Measurements from ENCODE around the gene SIX3.

Gene SIX3

DNA sequence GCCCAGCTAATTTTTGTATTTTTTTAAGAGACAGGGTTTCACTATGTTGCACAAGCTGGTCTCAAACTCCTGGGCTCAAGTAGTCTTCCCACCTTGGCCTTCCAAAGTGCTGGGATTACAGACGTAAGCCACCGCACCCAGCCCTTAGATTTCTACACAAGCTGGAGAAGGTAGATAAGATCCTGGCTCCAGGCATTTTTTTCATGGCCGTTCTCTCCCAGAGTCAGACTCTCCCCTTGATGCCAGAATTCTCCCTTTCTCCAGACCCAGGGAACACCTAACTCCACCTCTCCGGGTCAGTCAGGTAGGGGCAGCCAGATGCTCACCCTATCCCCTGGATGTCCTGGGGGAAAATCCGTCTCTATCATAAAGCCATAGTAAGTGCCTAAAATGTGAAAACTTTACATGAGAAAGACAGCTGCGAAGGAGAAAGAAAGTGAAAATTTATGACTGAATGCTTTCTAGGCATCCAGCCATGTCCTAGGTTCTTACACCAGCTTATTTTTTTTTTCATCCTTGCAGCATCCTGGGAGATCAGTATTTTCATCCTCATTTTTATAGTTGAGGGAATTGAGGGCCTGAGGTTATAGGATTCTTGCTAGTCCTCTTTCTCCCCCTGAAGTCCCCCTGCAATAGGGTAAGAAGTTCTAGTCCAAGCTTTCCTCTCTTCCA lies 16.3 kb downstream of the SIX3 start:
- DNase-seq (ENCODE audit: low spot score): no peak

DNA sequence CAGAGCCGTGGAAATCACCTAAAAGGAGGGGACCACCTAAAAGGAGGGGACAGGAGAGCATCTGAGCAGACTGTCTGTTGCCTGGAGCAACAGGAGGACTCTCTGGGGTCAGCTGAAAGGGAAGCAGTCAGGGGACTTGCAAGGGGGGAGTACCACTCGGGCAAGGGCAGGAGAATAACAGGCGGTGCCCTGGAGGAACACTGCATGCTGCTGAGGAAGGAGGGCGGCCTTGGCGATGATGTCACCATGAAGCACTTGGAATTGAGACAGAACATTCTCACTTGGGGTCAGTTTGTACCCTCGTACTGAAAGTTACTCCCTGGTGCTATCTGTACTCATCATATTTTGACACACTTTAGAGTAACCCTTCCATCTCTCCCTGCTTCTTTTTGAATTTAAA lies 18.4 kb downstream of the SIX3 start:
- no peak for DNase-seq (ENCODE audit: low spot score)

DNA sequence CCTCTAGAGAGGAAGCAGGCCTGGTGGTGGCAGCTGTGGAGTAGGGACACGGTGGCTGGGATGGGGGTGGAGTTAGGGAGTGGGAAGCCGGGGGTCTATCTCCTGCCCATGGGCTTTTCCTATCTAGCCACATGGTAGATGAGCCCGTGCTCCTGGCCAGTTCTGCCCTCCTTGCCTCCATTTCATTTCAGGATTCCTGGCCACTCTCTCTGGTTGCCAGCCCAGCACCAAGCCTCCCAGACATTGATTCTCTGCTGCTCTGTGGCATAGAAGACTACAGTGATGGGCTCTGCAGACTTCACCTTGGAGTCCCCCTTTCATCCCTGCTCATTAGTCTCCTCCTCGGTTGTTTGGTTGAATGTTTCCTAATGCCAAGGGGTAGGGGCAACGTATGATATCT lies 19.4 kb downstream of the SIX3 start:
- DNase-seq (ENCODE audit: low spot score): no peak

DNA sequence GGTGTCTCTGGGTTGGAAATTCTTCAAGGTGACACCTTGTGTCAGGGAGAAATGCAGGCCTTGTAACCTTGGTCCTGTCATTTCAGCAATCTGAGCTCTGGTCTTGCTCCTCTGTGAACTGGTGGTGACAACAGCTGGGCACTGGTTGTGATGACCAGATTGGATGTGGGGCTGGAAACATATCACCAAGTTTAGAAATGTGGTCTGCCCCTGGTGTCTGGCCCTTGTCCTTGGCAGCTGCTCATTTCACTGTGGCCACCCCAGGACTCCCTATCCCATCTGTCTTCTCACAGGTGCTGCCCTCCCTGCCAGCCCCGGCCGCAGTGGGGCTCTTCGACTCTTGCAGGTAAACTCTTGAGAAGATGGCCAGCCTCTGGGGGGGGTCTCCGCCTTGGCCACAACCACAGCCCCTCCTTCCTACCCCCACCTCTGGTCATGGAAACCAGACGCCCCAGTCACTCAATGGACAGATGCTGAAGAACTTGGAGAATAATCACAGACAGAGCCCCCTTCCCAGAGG lies 20.7 kb downstream of the SIX3 start:
- no peak for DNase-seq (ENCODE audit: low spot score)

DNA sequence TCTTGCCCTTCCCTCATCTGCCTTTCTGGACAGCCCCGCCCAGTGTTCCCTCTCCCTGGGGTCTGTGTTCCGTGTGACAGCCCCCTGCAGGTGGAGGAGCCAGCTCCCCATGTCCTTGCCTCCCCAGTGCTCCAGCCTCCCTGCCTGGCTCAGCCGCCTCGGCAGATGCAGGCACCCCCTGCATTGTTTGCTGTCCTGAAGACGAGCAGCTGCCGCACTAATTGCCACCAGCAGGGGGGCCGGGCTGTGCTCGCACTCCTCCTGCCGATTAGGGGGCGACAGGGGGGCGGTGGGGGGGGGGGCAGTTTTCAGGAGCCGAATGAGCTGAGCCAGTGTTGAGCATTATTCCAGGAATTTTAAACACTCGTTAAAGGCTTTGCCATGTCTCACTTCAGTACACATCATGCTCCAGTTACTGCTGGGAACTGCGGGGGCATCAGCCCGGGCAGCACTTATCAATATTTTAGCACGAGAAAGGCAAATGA lies 23.3 kb downstream of the SIX3 start:
- DNase-seq (ENCODE audit: low spot score): no peak

DNA sequence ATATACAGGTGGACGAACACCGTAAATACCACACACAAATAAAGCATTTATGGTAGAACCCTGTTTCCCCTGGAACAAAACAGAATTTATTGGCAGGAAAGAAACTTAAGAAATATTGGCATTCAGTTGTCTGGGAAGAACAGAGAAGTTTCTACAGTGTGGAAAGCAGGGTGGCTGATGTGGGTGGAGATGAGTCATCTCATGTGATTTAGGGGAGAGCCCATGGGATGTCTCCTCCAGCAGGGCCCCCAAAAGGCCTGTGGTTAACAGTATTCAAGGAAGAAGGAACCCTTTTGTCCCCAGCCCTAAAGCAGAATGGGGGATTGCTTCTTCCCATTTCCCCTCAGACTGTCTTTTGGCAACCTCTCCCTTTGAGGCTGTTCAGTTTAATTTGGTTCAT lies 24.2 kb downstream of the SIX3 start:
- no peak for DNase-seq (ENCODE audit: low spot score)

GRCh38 chr2:44967056-44967455 lies 25.6 kb downstream of the SIX3 start:
- no peak for DNase-seq (ENCODE audit: low spot score)

GRCh38 chr2:44967727-44968432 lies 26.4 kb downstream of the SIX3 start:
- DNase-seq (ENCODE audit: low spot score): no peak

DNA sequence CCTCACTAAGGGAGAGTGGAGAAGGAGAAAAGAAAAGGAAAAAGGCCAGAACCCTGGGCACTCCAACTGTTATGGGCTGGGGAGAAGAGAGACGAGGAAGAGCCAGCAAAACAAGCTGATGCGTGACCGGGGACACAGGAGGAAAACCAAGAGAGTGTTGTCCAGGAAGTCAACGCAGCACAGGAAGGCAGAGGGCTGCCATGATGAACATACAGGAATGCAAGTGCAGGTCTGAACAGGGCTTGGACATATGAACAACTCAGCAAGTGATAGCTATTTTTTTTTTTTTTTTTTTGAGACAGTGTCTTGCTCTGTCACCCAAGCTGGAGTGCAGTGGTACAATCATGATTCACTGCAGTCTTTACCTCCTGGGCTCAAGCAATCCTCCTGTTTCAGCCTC lies 28.4 kb downstream of the SIX3 start:
- no peak for DNase-seq (ENCODE audit: low spot score)

- no peak for DNase-seq (ENCODE audit: low spot score)
Observed at GRCh38 chr2:44970846-44971450, 29.4 kb downstream of the SIX3 start.

DNA sequence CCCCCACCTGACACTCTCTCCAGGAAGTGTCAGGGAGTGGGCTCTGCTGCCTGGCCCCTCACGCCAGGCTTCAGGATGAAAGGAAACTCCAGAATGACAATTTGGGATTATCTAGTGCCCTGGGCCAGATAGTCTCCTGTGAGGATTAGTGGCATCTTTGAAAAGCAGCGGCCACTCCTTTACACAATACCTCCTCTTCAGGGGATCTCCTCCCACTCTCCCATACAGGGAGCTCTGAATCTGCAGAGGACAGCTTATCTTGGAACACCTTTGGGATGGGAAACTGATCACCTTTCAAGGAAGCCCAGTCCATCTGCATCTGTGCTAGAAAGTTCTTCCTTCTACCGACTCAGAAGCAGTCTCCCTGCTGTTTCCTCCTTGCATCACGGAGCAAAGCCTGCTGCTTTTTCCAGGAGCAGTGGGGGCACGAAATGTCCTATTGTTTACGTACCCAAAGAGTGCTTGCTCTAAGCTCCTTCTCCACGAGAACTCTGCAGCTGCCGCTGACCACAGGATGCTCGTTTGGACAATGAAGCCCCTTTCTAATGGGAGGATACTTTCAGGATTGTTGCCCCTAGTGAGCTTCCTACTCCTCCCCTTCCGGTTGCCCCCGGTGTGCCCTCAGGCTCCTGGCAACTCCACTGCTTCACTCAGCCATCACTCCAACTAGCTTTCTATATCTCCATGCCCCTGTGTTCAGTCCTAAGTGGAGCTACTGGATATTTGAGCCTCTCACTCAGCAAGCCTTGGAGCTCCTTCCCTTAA lies 31.5 kb downstream of the SIX3 start:
- no peak for DNase-seq (ENCODE audit: low spot score)

DNA sequence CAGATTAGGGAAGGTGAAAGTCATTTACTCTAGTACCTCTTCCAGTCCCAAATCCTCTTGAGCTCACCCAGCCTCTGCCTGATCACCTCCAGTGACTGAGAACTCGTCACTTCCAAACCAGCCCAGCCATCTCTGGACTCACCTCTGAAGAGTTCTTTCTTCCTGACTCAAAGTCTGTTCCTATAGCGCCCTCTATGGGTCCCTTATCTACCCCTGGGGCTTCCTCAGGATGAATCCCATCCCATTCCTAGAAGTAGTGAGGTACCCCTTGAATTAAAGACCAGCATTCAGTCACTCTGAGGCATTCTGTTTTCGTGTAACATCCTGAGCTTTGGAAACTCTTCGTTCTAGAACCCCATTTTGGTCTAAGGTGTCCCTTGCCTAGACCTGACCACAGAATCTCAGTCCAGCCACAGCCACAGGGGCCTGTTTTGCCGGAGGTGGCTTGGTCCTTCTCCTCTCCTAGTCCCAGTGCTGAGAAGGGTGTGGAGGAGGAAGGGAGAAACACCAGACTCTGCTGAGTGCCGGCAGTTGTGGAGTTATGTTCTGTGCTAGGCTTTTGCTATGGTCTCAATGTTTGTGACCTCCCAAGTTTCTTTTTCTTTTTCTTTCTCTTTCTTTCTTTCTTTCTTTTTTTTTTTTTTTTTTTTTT lies 32.7 kb downstream of the SIX3 start:
- DNase-seq (ENCODE audit: low spot score): no peak

DNA sequence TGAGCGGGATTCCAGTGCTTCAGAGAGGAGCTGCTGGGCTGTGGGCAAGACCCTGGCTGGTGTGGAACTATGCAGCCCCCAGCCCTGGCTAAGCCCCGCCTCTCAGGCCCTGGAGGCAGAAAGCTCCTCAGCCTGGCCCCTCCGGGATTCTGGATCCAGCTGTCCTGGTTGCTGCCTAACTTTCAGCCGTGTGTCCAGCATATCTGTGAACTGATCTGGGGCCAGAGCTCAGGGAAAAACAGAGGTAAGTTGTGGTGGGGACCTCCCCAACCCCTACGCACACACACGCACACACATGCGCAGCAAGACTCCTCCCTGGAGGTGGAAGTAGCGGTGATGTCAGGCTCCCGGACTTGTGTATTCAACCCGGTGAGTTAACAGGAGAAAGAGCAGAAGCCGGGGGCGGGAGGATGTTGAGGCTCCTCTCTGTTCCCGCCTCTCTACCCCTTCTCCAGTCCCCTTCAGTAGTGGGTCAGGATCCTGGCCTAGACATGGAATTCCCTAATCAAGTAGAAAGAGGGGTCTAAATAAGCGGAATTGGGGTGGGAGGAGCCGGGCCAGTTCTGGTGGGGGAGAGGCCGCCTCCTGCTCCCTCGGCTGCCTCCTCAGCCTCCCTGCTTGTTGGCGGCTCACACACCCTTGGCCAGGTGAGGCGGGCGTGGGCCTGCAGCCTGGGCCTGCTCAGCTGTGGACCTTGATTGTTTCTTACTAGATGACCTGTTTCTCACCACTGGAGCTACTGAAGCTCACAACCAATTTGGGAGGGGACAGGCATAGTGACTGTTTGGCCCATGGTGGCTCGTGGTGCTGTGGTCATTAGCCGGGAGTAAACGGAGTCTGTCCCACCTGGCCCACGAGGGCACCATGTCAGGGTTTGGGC lies 34.3 kb downstream of the SIX3 start:
- no peak for DNase-seq (ENCODE audit: low spot score)

DNA sequence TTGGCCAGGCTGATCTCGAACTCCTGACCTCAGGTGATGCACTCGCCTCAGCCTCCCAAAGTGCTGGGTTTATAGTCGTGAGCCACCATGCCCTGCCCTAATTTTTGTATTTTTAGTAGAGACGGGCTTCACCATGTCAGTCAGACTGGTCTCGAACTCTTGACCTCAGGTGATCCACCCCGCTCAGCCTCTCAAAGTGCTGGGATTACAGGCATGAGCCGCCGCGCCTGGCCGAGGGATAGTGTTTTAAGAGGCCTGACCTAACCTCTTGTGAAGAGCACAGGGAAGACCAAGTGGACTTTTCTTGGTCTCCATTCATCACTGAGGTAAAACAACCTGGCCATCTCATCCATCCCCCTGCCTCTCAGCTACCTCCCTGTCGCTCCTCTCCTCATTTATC lies 38.1 kb downstream of the SIX3 start:
- DNase-seq (ENCODE audit: low spot score): no peak

GRCh38 chr2:44980751-44981713 lies 39.5 kb downstream of the SIX3 start:
- DNase-seq (ENCODE audit: low spot score): no peak

DNA sequence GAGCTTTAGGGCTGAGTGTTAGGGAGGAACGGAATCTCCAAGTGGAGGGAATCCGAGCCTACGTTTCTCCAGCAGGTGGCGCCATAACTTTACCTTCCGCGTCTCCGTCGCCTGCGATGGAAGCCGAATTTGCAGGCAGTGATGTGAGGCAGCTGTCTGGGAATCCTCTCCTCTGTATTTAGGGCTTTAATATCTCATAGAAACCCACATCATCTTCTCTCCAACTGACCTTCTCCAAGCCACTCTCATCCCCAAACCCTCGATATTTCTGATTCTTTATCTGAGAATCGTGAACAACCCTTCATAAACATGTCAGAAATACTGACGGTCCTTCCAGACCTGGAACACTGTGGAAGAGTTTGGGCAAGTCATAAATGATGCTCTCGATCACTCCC lies 40.2 kb downstream of the SIX3 start:
- DNase-seq (ENCODE audit: low spot score): peak; percentile 53

- no peak for DNase-seq (ENCODE audit: low spot score)
Observed at GRCh38 chr2:44983836-44984604, 42.5 kb downstream of the SIX3 start.

- no peak for DNase-seq (ENCODE audit: low spot score)
Observed at GRCh38 chr2:44989176-44989575, 47.7 kb downstream of the SIX3 start.

- no peak for DNase-seq (ENCODE audit: low spot score)
Observed at GRCh38 chr2:44994377-44994776, 52.9 kb downstream of the SIX3 start.

Measured in pons (tissue), 1 donor.